ENCODE measurements around the gene KRTAP9-9. TPM values are rescaled to one million over a fixed set of nuclear protein-coding genes. Genes with fewer than 3 reads are reported as not detected.
"Not testable (repeated sequence)": the region's sequence is repeated elsewhere in the genome, so short reads cannot be mapped to it uniquely, and the experiment has no call there.

KRTAP9-9 gene
- total RNA-seq, 1 experiment from 2014 or later, result not detected

- Histone ChIP-seq H3K9me3 (ENCODE audit: low read length) (no peaks in the 10 kb centered on the region), H2AFZ (ENCODE audit: low read length) (no peak overlapping the region), H3K27me3 (ENCODE audit: low read length) (no peaks in the 10 kb centered on the region), H3K27ac (ENCODE audit: low read length) (no peak overlapping the region), H4K20me1 (ENCODE audit: insufficient read depth, low read depth, low read length) (no peaks in the 10 kb centered on the region), H3K4me1 (ENCODE audit: low read length) (no peaks in the 10 kb centered on the region), H3K4me3 (ENCODE audit: low read length) (no peak overlapping the region), H3K79me2 (ENCODE audit: low read length) (no peaks in the 10 kb centered on the region), H3K36me3 (ENCODE audit: insufficient read depth, low read length) (no peaks in the 10 kb centered on the region), H3K9me2 (replicated peaks; ENCODE audit: insufficient read depth, low read length) (no peaks in the 10 kb centered on the region), H3K9ac (ENCODE audit: low read length) (no peak overlapping the region), H3K4me2 (ENCODE audit: low read depth, low read length, poor library complexity, severe bottlenecking) (no peak overlapping the region)
- no peak for DNase-seq
Observed at GRCh38 chr17:41231731-41232130, 23.5 kb upstream of the KRTAP9-9 start.

GRCh38 chr17:41232399-41233105, 22.6 kb upstream of the KRTAP9-9 start, which contains the start of gene KRTAP9-3:
Gene KRTAP9-3 (plus strand): TSS chr17:41232449. CDS start chr17:41232502, 53 bp downstream.
- not testable (repeated sequence) for H3K79me2 ChIP-seq (ENCODE audit: low read length); H3K9me2 ChIP-seq (replicated peaks; ENCODE audit: insufficient read depth, low read length); H3K4me2 ChIP-seq (ENCODE audit: low read depth, low read length, poor library complexity, severe bottlenecking); H2AFZ ChIP-seq (ENCODE audit: low read length); H3K27me3 ChIP-seq (ENCODE audit: low read length); DNase-seq; H3K4me3 ChIP-seq (ENCODE audit: low read length); H3K9ac ChIP-seq (ENCODE audit: low read length); H3K36me3 ChIP-seq (ENCODE audit: insufficient read depth, low read length); H3K27ac ChIP-seq (ENCODE audit: low read length); H3K9me3 ChIP-seq (ENCODE audit: low read length); H3K4me1 ChIP-seq (ENCODE audit: low read length); H4K20me1 ChIP-seq (ENCODE audit: insufficient read depth, low read depth, low read length)

- not testable (repeated sequence) for H3K4me1 ChIP-seq (ENCODE audit: low read length); H3K27ac ChIP-seq (ENCODE audit: low read length); H3K9ac ChIP-seq (ENCODE audit: low read length); H3K9me2 ChIP-seq (replicated peaks; ENCODE audit: insufficient read depth, low read length); H3K36me3 ChIP-seq (ENCODE audit: insufficient read depth, low read length); H3K9me3 ChIP-seq (ENCODE audit: low read length); H4K20me1 ChIP-seq (ENCODE audit: insufficient read depth, low read depth, low read length); H2AFZ ChIP-seq (ENCODE audit: low read length); DNase-seq; H3K27me3 ChIP-seq (ENCODE audit: low read length); H3K4me2 ChIP-seq (ENCODE audit: low read depth, low read length, poor library complexity, severe bottlenecking); H3K4me3 ChIP-seq (ENCODE audit: low read length); H3K79me2 ChIP-seq (ENCODE audit: low read length)
Observed at GRCh38 chr17:41237116-41237515, 18.1 kb upstream of the KRTAP9-9 start.

- H3K4me1 ChIP-seq (ENCODE audit: low read length); H4K20me1 ChIP-seq (ENCODE audit: insufficient read depth, low read depth, low read length): not testable (repeated sequence)
Observed at GRCh38 chr17:41237949-41238437, 17.2 kb upstream of the KRTAP9-9 start, which contains the start of gene KRTAP9-8. Gene KRTAP9-8 (plus strand): TSS chr17:41237999. CDS start chr17:41238052, 53 bp downstream.

DNA sequence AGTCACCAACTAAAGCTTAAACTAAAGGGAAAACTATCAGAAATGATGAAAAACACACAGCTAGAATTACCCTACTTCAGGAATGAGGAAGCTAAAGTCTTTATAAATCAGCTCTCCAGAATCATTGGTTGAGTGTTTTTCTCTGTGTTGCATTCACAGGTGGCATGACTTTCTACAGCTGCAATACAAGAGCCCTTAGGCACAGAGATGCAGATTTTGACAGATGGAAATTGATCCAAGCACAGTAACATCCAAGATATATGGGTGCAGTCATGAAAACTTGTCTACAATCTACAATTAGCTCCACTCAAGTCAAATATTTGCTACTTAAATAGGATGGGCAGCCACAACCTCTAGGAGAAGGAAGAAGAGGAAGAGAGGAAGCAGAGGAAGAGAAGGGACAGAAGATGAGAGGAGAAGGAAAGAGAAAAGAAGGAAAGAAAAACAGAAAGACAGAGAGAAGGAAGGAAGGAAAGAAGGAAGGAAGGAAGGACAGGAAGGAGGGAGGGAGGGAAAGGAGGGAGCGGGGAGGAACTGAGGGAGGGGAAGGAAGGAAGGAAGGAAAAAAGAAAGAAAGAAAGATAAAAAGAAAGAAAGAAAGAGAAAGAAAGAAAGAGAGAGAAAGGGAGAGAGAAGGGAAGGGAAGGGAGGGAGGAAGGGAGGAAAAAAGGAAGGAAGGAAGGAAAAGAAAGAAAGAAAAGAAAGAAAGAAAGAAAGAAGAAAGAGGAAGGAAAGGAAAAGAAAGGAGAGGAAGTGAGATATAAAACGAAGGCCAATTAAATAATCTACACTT, 8.0 kb upstream of the KRTAP9-9 start:
- not testable (repeated sequence) for H2AFZ ChIP-seq (ENCODE audit: low read length)

More at GRCh38 chr17:41237949-41238437, 17.2 kb upstream of the KRTAP9-9 start, which contains the start of gene KRTAP9-8:
- not testable (repeated sequence) for H3K27ac ChIP-seq (ENCODE audit: low read length); H3K9me3 ChIP-seq (ENCODE audit: low read length); H3K27me3 ChIP-seq (ENCODE audit: low read length); H3K9ac ChIP-seq (ENCODE audit: low read length); H3K4me3 ChIP-seq (ENCODE audit: low read length); H3K36me3 ChIP-seq (ENCODE audit: insufficient read depth, low read length); H3K4me2 ChIP-seq (ENCODE audit: low read depth, low read length, poor library complexity, severe bottlenecking); H3K79me2 ChIP-seq (ENCODE audit: low read length); DNase-seq; H3K9me2 ChIP-seq (replicated peaks; ENCODE audit: insufficient read depth, low read length); H2AFZ ChIP-seq (ENCODE audit: low read length)

GRCh38 chr17:41249637-41250240, 5.4 kb upstream of the KRTAP9-9 start, which contains the start of gene KRTAP9-4:
Gene KRTAP9-4 (plus strand): TSS chr17:41249687. CDS start chr17:41249721, 34 bp downstream.
- not testable (repeated sequence) for H3K9me2 ChIP-seq (replicated peaks; ENCODE audit: insufficient read depth, low read length); H3K27me3 ChIP-seq (ENCODE audit: low read length); H4K20me1 ChIP-seq (ENCODE audit: insufficient read depth, low read depth, low read length); H3K9ac ChIP-seq (ENCODE audit: low read length); H3K27ac ChIP-seq (ENCODE audit: low read length); H3K9me3 ChIP-seq (ENCODE audit: low read length); H3K4me2 ChIP-seq (ENCODE audit: low read depth, low read length, poor library complexity, severe bottlenecking); H3K4me3 ChIP-seq (ENCODE audit: low read length); H3K4me1 ChIP-seq (ENCODE audit: low read length); H3K36me3 ChIP-seq (ENCODE audit: insufficient read depth, low read length); H3K79me2 ChIP-seq (ENCODE audit: low read length); DNase-seq; H2AFZ ChIP-seq (ENCODE audit: low read length)

More for the DNA sequence above, 8.0 kb upstream of the KRTAP9-9 start:
- not testable (repeated sequence) for H3K36me3 ChIP-seq (ENCODE audit: insufficient read depth, low read length); H3K79me2 ChIP-seq (ENCODE audit: low read length); H3K27me3 ChIP-seq (ENCODE audit: low read length); H3K9ac ChIP-seq (ENCODE audit: low read length); H3K9me3 ChIP-seq (ENCODE audit: low read length); DNase-seq; H3K4me3 ChIP-seq (ENCODE audit: low read length); H4K20me1 ChIP-seq (ENCODE audit: insufficient read depth, low read depth, low read length); H3K4me1 ChIP-seq (ENCODE audit: low read length); H3K27ac ChIP-seq (ENCODE audit: low read length); H3K4me2 ChIP-seq (ENCODE audit: low read depth, low read length, poor library complexity, severe bottlenecking); H3K9me2 ChIP-seq (replicated peaks; ENCODE audit: insufficient read depth, low read length)

DNA sequence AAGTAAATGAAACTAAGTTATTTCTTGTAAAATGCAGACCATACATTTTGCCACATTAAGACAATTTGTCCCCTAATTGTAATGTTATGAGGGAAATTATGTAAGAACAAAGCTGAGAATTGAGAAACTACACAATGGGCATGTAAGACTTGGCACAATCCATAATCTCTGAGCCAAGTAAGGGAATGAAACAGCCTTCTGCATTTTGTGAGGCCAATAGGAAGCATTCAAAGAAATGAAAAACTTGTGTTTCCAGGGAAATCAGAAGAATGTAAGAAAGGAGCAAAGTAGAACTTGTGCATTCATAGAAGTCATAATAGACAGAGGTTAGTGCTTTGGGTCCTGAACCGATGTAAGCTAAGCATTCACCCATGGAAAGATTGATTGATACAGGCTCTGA, 3.9 kb upstream of the KRTAP9-9 start:
- Histone ChIP-seq H3K4me3 (ENCODE audit: low read length) (no peak overlapping the region), H2AFZ (ENCODE audit: low read length) (no peak overlapping the region), H3K4me1 (ENCODE audit: low read length) (no peaks in the 10 kb centered on the region), H4K20me1 (ENCODE audit: insufficient read depth, low read depth, low read length) (no peaks in the 10 kb centered on the region), H3K36me3 (ENCODE audit: insufficient read depth, low read length) (no peaks in the 10 kb centered on the region), H3K79me2 (ENCODE audit: low read length) (no peaks in the 10 kb centered on the region), H3K9me2 (replicated peaks; ENCODE audit: insufficient read depth, low read length) (no peaks in the 10 kb centered on the region), H3K4me2 (ENCODE audit: low read depth, low read length, poor library complexity, severe bottlenecking) (no peak overlapping the region), H3K9ac (ENCODE audit: low read length) (no peak overlapping the region), H3K9me3 (ENCODE audit: low read length) (no peaks in the 10 kb centered on the region), H3K27ac (ENCODE audit: low read length) (no peak overlapping the region), H3K27me3 (ENCODE audit: low read length) (no peaks in the 10 kb centered on the region)
- no peak for DNase-seq

- no peak overlapping the region for H3K9ac ChIP-seq (ENCODE audit: low read length)
- no peaks in the 10 kb centered on the region for H3K9me2 ChIP-seq (replicated peaks; ENCODE audit: insufficient read depth, low read length)
- no peaks in the 10 kb centered on the region for H4K20me1 ChIP-seq (ENCODE audit: insufficient read depth, low read depth, low read length)
- H3K27me3 ChIP-seq (ENCODE audit: low read length), result 0 out of 2 replicates have a peak, but pooled peaks cover 2% of the 10 kb centered on the region
- H3K36me3 ChIP-seq (ENCODE audit: insufficient read depth, low read length), result no peaks in the 10 kb centered on the region
- H3K79me2 ChIP-seq (ENCODE audit: low read length), result no peaks in the 10 kb centered on the region
- H3K9me3 ChIP-seq (ENCODE audit: low read length), result no peaks in the 10 kb centered on the region
- no peak for DNase-seq
- H2AFZ ChIP-seq (ENCODE audit: low read length), result no peak overlapping the region
- H3K27ac ChIP-seq (ENCODE audit: low read length), result no peak overlapping the region
- no peak overlapping the region for H3K4me3 ChIP-seq (ENCODE audit: low read length)
- no peaks in the 10 kb centered on the region for H3K4me1 ChIP-seq (ENCODE audit: low read length)
- no peak overlapping the region for H3K4me2 ChIP-seq (ENCODE audit: low read depth, low read length, poor library complexity, severe bottlenecking)
Observed at GRCh38 chr17:41254861-41255260, 323 bp upstream of the KRTAP9-9 start.
